ENCODE data around the gene RAB18.
"Not testable (repeated sequence)": the region's sequence is repeated elsewhere in the genome, so short reads cannot be mapped to it uniquely, and the experiment has no call there.

The RAB18 gene

DNA sequence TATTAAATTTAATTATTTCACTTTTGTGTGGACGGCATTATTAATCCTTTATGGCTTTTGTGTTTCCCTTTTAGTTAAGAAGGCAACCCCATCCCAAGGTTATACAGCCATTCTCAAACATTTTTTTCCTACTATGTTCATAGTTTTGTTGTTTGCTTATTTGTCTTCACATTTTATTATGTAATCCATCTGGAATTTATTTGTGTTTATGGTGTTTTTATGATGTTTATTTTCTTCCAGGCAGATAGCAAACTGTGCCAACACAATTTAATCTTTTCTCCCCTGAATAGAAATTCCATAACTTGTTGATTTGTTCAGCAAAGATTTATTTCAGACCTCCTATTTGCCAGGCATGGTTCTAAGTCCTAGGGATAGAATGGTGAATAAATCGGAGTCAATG, 42.9 kb downstream of the RAB18 start:
- no peak for DNase-seq (ENCODE audit: low read depth in 2 of 2)

DNA sequence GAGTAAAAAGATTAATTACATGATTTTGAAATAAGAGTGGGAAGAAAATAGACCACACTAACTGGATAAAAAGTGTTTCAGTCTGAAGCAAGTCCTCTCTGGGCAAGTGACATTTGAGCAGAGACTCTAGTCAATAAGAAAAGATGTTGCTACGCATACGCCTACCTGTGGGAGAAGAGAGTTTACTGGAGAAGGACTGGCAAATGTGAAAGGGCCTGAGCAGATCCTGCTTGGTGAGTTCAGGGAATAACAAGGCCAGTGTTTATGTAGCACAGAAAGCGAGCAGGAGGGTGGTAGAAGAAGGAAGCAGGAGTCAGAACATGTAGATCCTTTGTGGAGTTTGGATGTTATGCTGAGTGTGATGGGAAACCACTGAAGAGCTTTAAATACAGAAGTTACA, 43.4 kb downstream of the RAB18 start:
- DNase-seq (ENCODE audit: low read depth in 2 of 2) = no peak

DNA sequence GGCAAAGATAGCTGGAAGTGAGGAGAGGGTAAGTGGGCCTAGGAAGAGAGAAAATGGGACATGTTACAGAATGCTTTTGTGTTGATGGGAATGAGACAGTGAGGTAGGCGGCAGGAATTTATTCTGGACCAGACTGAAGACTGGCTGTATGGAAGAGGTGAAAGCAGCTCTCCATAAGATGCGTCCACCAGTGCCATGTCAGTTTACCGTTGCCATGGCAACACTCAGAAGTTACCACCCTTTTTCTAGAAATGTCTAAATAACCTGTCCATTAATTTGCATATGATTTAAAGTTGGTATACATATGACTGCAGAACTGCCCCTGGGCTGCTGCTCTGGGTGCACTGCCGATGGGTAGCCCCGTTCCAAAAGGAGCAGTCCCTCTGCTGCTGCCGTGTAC, 46.7 kb downstream of the RAB18 start:
- DNase-seq (ENCODE audit: low read depth in 2 of 2) = no peak

DNA sequence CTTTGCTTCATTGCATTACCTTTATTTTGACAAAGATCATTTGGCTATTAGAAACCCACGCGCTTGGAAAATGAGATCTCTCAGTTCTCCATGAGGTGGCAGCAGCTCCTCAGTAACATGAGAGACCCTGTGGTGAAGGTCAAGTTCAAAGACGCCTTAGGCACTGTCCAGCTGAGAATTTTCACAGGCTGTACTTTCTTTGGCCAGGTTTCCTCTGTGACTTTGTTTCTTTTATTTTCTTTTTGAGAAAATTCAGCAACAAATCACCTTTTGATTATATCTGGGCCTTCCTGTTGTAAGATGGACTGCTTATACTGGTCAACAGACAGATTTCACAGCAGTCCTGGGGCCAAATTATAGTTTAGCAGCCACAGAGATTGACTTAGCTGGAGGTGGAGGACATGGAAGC, 54.5 kb downstream of the RAB18 start:
- no peak for DNase-seq (ENCODE audit: low read depth in 2 of 2)

DNA sequence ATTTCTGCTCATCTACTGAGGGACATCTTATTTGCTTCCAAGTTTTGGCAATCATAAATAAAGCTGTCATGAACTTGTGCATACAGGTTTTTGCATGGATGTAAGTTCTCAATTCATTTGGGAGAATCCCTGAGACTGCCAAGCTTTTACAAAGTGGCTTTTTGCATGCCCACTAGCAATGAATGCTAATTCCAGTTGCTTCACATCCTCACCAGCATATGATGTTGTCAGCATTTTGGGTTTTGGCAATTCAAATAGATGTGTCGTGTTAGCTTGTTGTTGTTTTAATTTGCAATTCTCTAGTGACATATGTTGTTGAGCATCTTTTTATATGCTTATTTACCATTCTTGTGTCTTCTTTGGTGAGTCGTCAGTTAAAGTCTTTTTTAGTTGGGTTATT, 57.2 kb downstream of the RAB18 start:
- DNase-seq (ENCODE audit: low read depth in 2 of 2) = no peak

DNA sequence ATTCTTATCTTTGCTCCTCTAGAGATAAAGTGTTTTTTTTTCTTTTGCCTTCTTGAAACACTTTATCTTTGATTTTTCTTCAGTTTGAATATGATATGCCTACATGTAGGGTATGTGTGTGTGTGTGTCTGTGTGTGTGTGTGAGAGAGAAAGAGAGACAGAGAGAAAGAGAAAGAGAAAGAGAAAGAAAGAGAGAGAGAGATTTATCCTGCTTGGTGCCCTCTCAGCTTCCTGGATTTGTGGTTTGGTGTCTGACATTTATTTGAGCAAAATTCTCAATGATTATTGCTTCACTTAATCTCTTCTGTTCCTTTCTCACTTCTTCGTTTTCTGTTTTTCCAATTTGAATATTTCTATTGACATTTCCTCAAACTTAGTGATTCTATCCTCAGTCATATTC, 60.3 kb downstream of the RAB18 start:
- no peak for DNase-seq (ENCODE audit: low read depth in 2 of 2)

DNA sequence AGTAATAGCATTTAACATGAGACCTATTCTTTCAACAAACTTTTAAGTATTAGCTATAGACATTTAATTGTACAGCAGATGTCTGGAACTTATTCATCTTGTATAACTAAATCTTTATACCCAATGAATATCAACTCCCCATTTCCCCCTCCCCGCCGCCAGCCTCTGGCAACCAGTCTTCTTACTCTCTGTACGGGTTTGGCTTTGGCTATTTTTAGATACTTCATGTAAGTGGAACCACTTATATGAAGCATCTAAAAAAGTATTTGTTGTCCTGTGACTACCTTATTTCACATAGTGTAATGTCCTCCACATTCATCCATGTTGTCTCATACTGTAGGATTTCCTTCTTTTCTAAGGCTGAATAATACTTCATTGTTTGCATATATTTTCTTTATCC, 60.8 kb downstream of the RAB18 start:
- no peak for DNase-seq (ENCODE audit: low read depth in 2 of 2)

DNA sequence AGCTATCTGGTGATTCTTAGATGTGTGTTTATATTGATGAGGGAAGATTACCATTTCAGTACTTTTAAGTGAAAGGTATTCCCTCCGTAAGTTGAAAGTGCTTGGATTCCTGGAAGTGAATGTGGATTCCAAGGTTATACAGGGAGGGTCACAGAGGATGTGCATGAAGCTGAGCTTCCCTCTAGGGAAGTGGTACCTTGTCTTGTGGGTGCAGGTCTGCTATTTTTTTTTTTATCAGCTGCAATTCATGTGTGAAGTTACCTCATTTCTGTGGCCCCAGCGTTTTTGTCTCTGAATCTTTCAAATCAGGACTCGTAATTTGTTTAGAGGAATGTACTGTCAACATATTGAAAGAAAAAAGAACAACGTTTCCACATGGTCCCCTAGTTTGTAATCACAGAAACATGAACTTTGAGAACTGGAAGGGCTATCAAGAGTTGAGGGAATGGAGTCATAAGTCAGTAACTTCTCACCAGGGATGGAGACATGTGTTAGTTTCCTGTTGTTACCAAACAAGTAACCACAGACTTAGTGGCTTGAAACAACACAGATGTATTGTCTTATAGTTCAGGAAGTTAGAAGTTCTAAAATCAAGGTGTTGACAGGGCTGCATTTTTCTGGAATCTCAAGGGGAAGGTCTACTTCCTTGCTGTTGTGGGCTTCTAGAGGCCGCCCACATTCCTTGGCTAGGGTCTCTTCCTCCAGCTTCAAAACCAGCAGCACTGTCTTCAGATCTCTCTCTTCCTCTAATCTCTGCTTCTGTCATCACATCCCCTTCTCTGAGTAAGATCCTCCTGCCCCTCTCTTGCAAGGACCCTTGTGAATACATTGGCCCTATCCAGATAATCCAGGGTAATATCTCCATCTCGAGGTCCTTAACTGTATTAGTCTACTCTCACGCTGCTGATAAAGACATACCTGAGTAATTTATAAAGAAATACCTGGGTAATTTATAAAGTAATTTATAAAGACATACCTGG, 64.4 kb downstream of the RAB18 start:
- no peak for DNase-seq (ENCODE audit: low read depth in 2 of 2)

DNA sequence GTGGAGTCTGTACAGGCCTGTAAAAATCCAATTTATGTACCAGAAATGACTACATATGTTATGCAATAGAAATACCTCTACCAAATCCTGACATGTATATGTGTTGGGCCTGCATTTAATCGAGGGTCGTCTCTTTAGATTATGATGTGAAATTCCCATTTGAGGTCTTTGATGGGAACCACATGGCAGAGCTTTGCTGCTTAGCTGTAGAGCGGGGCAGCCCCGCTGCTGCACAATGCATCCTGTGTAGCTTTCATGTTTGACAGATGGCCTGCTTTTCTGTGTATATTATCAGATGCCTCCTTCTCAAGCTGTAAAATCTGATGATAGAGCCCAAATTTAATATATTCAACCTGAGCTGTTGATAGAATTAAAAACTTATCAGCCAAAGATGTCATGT, 65.8 kb downstream of the RAB18 start:
- no peak for DNase-seq (ENCODE audit: low read depth in 2 of 2)

DNA sequence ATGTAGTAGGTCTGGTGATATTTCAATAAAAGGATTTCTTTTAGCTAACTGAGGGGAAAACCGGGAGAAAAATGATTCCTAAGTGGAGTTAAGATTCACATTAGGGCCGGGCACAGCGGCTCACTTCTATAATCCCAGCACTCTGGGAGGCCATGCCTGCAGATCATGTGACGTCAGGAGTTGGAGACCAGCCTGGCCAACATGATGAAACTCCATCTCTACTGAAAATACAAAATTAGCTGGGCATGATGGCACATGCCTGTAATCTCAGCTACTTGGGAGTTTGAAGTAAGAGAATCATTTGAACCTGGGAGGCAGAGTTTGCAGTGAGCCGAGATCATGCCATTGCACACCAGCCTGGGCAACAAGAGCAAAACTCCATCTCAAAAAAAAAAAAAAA, 72.9 kb downstream of the RAB18 start:
- DNase-seq (ENCODE audit: low read depth in 2 of 2) = not testable (repeated sequence)

DNA sequence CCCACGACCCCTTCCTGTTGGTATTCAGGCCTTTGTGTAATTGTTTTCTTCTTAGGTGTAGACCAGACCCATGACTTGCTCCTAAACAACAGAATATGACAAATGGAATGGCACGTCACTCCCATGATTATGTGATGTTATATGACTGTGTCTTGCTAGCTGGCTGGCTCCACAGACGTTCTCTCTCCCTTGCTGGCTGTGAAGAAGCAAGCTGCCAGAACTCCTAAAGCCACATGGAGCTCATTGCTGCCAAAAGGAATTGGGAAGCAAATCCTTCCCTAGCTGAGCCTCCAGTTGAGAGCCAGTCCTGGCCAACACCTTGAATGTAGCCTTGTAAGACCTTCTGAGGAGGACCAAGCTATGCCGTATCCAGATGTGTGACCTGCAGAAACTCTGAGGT, 74.2 kb downstream of the RAB18 start:
- DNase-seq (ENCODE audit: low read depth in 2 of 2) = no peak

DNA sequence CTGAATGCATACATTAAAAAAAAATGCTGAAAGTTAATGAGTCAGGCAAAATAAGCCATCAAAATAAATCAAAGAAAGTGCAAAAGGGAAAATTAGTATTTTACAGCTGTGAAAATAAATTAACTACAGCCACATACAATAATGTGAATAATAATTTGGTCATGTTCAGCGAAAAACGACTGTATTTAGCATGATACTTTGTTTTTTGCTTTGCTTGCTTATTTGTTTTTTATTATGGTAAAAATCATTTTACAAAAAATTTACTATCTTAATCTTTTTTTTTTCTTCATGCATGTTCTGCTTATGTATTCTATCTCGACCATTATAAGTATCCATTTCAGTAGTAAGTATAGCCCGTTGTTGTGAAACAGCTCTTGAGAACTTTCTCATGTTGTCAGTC, 77.1 kb downstream of the RAB18 start:
- no peak for DNase-seq (ENCODE audit: low read depth in 2 of 2)

DNA sequence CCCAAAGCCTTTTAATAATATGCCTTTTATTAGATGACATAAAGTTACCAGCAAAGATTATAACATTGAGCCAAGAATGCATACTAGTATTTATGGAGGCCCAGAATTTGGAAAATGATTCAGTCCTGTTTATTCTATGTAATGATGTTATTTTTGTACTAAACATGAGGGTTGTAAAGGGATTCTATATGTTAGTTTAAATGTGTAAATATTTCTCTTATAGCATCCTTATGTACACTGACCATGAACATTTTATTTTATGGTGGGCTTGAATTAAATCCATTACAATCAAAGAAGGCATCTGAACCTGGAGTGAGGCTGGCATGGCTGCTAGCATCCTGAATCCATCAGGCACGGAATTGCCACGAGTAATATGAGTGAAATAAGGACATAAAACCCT, 80.2 kb downstream of the RAB18 start:
- no peak for DNase-seq (ENCODE audit: low read depth in 2 of 2)
